GM12873 (cell line): ENCODE results near the gene TMEM163.

ENCODE experiments used
- TF ChIP-seq, protein P1 (sequence below): IDR thresholded peaks from 2 replicates; pipeline ENCODE4 v1.5.1; 2012; ENCODE audit warnings: low read depth, mild to moderate bottlenecking, moderate library complexity, low read length, control low read depth; ENCODE audit not compliant: insufficient read depth; ENCODE audit errors: missing control alignments

The TMEM163 gene

DNA sequence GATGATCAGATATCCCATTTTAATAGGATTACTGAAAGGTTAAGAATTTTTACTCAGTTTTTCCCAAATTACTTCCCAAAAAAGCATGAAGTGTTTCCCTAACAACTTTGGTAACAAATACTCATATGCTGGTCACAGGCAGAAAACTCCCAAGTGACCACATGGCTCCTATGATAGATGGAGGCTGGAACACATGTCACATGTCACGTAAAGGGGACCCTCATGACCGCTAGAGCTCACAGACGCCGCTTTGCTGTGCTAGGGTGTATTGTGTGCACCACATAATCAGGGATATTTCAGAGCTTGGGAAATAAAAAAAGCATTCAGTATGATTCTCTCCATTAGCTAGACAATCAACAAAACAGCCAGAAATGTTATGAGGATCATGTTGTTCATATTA, 228.2 kb downstream of the TMEM163 start:
- TF ChIP-seq, protein P1, sequence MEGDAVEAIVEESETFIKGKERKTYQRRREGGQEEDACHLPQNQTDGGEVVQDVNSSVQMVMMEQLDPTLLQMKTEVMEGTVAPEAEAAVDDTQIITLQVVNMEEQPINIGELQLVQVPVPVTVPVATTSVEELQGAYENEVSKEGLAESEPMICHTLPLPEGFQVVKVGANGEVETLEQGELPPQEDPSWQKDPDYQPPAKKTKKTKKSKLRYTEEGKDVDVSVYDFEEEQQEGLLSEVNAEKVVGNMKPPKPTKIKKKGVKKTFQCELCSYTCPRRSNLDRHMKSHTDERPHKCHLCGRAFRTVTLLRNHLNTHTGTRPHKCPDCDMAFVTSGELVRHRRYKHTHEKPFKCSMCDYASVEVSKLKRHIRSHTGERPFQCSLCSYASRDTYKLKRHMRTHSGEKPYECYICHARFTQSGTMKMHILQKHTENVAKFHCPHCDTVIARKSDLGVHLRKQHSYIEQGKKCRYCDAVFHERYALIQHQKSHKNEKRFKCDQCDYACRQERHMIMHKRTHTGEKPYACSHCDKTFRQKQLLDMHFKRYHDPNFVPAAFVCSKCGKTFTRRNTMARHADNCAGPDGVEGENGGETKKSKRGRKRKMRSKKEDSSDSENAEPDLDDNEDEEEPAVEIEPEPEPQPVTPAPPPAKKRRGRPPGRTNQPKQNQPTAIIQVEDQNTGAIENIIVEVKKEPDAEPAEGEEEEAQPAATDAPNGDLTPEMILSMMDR, result no peak

DNA sequence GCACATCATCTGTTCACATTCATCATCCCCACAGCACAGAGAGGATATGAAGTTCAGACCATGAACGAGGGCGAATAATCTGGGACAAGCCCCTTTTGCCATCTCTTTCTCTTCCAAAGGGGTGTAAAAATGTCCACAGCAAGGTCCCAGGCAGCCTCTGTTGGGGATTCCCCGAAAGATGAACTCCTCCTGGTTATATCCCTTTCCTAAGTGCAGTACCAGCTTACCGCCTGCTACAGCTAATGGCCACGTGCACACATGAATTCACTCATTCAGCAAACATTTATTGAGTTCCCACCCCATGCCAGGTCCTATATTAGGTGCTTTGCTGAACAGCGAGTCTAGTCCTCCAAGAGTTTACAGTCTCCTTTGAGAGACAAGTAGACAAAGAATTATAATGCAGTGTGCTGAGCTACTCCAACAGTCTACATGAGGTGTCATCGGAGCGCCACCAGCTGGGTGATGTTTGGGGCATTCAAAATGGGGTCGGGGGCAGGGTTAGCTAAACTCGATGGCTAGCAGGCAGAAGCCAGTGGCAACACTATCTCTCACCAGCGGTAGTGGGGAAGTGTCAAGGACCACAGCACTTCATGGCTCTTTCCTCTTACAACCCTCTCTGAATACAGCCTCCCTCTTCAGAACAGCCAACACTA, 228.9 kb downstream of the TMEM163 start:
- TF ChIP-seq, protein P1, result no peak

DNA sequence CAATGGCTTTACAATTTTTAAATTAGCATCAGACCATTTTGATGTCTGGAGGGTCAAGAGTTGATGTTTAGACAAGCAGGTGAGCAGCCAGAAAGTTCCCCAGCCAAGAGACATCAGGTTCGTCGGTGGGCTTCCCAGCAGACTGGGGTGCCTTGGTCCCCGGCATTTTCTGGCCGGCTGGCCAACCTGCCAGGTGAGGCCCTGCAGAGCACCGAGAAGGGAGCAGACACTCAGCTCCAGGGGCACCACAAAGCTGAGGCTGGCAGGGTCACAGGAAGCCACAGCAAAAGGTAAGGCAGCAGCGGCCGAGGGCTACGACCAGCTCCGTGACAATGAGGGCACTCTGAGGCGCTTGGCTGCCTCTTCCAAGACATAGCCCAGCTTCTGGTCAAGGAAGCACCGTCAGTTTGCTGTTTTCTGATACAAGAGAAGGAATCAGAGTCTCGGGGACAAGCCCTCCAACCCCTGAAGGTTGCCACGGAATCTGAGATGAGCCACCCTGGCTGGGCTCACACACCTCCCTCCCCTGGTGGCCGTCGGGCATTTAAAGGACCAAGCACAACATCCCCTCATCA, 235.9 kb downstream of the TMEM163 start:
- TF ChIP-seq, protein P1, result no peak

DNA sequence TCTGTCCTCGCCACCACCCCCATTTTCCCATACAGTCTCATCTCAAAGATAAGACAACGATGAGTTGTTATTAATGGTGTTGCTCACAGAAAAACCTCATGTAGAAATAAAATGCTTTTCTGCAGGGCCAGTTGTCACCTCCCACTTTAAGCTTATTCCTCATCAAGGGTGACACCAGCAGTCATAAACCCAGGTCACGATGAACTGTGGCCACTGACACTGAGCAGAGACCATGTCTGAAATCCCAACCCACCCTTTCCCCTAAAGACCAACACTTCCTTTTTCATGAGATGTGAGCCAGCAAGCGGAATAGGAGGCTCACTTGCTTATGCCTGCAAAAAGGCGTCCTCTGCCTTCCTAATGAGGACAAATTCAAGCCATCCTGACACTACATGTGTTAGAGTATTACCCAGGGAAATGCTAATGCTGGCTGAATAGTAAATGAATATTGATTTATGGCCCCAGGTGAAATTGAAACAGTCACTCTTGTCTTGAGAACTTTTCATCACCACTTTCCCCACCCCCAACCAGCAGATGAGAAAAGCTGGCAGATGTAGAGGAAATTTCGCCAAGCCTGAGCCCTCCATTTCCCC, 236.6 kb downstream of the TMEM163 start:
- TF ChIP-seq, protein P1, result no peak

DNA sequence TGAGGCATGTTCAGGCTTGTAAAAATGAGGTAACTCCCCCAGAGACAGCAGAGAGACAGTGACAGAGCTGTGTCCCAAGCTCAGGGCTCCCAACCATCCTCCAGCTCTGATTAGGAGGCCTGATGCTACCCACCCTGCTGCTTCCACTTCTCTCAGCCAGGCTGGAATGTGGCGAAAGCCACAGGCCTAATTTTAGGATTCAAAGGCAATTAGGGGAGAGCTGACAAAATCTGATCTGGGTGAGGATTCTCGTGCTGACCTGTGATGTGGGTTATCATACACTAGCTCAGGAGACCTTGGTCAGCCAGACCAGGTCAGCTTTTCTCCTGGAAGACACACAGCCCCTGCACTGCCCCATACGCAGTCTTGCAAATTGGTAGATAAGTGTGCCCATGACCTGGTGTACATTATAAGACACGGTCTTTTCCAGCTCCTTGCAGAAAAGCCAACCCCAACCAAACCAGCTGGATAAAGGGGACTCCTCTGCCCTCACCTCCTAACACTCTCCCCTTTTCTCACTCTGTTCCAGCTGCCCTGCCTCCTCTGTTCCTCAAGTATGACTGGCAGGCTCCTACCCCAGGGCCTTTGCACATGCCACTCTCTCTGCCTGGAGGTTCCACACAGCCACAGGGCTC, 239.0 kb downstream of the TMEM163 start:
- TF ChIP-seq, protein P1, result no peak

DNA sequence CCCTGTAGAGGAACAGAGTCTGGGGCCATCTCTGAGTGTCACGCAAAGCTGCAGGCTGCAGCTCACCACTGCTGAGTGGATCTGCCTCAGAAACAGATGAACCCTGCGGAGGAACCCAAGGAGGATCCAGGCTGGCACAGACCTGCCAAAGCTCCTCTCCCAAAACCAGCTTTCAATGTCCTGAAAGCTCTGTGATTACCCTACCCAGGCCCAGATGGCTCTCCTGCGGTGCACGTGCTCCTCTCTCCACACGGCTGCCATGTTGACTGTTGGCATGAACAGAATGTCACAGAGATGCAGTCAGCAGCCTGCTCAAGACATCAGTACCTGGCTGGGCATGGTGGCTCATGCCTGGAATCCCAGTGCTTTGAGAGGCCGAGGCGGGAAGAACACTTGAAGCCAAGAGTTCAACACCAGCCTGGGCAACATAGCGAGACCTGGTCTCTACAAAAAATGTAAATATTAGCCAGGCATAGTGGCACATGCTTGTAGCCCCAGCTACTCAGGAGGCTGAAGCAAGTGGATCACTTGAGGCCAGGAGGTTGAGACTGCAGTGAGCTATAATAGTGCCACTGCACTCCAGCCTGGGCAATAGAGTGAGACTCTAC, 248.1 kb downstream of the TMEM163 start:
- TF ChIP-seq, protein P1, result no peak
